Pulmonary artery endothelial cell (primary cell): Measurements from ENCODE around the gene RCSD1. TPM values are rescaled to one million over a fixed set of nuclear protein-coding genes. Genes with fewer than 3 reads are reported as not detected.
A peak's percentile ranks its signal among the peaks of the same experiment; 100 is the strongest.

Source experiments
- DNase-seq: peaks from one replicate; pipeline ENCODE4 v3.0.0-alpha.2; 2011; ENCODE audit warnings: low read depth, low spot score
- total RNA-seq: library from RNA; depleted of rRNA; stranded (reverse); fragments of >200 nt; gene quantifications from 2 replicates; pipeline ENCODE4 v1.2.3, GENCODE V29; 2014

The RCSD1 gene
- total RNA-seq, 1 donor from 2014 or later: 0.07 TPM

GRCh38 chr1:167683641-167684502 lies 53.8 kb downstream of the RCSD1 start:
- no peak for DNase-seq

- DNase-seq: no peak
Observed at GRCh38 chr1:167685844-167686243, 55.8 kb downstream of the RCSD1 start.

- DNase-seq: peak; percentile 36
Observed at GRCh38 chr1:167687919-167688519, 58.0 kb downstream of the RCSD1 start.

- DNase-seq: no peak
Observed at GRCh38 chr1:167689567-167689920, 59.5 kb downstream of the RCSD1 start.

GRCh38 chr1:167690053-167690452 lies 60.0 kb downstream of the RCSD1 start:
- no peak for DNase-seq

GRCh38 chr1:167693425-167694045 lies 63.5 kb downstream of the RCSD1 start:
- no peak for DNase-seq

GRCh38 chr1:167694691-167695090 lies 64.7 kb downstream of the RCSD1 start:
- no peak for DNase-seq

GRCh38 chr1:167695147-167695546 lies 65.1 kb downstream of the RCSD1 start:
- DNase-seq: no peak

- no peak for DNase-seq
Observed at GRCh38 chr1:167695756-167696561, 65.9 kb downstream of the RCSD1 start.

GRCh38 chr1:167697667-167698141 lies 67.7 kb downstream of the RCSD1 start:
- no peak for DNase-seq

- DNase-seq: no peak
Observed at GRCh38 chr1:167698313-167698712, 68.3 kb downstream of the RCSD1 start.

GRCh38 chr1:167701510-167701909 lies 71.5 kb downstream of the RCSD1 start:
- DNase-seq: no peak

- DNase-seq: no peak
Observed at GRCh38 chr1:167703557-167703956, 73.5 kb downstream of the RCSD1 start.

- no peak for DNase-seq
Observed at GRCh38 chr1:167704715-167705114, 74.7 kb downstream of the RCSD1 start.

- no peak for DNase-seq
Observed at GRCh38 chr1:167705250-167705649, 75.2 kb downstream of the RCSD1 start.

- no peak for DNase-seq
Observed at GRCh38 chr1:167706363-167706762, 76.3 kb downstream of the RCSD1 start.

- DNase-seq: no peak
Observed at GRCh38 chr1:167706931-167707877, 77.2 kb downstream of the RCSD1 start.

GRCh38 chr1:167707942-167708341 lies 77.9 kb downstream of the RCSD1 start:
- no peak for DNase-seq

GRCh38 chr1:167708940-167709389 lies 78.9 kb downstream of the RCSD1 start:
- DNase-seq: no peak

- no peak for DNase-seq
Observed at GRCh38 chr1:167710836-167711235, 80.8 kb downstream of the RCSD1 start.
